Stimulated activated CD8-positive, alpha-beta memory T cell treated with anti-CD3 and anti-CD28 coated beads, Interleukin-12 subunit alpha, Interleukin-12 subunit beta, amount 100 ng/mL, for 1 hour (primary cell): ENCODE results near the gene OTUD5.

Experiments used
- DNase-seq: peaks from one replicate; pipeline ENCODE4 v3.0.0-alpha.2; 2020; ENCODE audit warnings: low read depth

OTUD5 gene

DNA sequence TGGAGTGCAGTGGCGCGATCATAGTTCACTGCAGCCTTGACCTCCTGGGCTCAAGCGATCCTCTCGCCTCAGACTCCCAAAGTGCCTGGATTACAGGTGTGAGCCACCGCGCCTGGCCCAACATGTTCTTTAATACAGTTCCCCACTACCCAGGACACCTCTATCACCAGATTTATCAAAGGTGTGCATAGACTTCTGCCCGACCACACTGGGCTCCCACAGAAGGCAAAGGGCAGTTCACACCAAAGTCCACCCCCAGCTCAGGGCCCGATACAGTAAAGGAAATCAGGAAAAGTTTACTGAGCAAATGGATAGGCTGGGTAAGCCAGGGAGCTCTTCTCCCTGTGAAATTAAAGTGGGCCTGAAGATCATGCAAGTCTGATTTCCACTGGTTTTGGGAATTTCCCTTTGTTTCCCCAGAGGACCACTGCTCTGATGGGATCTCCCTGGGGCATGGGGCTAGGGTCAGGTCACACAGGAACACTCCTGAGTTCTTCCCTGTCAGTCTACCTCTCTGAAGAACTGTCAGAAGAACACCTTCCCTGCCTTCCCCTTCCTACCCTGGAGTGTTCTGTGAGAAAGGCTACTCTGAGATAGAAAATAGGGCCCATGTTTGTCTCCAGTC, 20.9 kb downstream of the OTUD5 start:
- DNase-seq: no peak

DNA sequence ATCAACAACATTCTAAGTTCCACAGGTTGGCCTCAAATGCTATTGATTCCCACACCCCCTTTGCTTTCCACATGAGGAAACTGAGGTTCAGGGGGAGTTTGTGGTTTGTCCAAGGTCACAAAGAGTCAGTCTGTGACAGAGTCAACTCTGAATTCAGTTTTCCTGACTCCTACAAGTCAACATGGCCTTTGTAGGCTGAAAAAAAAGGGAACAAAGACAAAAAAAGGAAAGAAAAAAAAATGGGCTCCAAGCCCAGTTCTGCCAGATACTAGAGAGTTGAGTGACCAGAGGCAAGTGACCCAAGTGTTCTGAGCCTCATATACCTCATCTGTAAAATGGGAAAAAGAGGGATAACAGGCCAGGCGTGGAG, 22.1 kb downstream of the OTUD5 start:
- DNase-seq: no peak

DNA sequence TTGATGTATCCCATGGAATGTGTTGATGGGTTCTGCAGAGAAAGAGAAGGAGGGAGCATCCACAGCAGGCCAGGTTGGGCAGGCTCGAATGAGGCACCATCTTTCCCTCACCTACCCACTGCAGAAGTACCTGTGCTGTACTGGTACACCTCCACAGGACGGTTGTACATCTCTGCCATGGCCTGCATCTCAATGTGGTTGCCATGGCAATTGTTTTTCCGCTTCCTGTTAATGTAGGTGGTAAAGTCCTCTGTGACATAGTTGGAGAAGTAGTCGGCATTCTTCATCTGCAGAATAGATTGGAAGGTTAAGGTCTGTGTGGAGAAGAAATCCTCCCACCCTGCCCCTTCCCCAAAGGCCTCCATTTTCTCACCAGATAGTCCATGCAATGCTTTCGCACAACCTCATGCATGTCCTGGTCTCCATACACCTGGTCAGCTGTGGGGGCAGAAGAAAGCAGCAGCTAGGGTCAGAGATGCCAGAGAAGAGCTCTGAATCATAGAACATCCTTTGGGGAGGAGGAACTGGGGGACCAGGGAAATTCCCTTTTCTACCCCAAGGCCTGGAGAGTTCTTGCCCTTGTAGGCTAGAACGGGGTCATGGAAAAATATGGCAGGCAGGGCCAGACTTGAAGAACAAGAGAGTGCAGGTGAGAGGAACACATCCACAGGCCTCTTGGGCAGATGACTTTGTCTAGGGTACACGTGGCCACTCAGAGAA, 22.7 kb downstream of the OTUD5 start:
- DNase-seq: no peak

DNA sequence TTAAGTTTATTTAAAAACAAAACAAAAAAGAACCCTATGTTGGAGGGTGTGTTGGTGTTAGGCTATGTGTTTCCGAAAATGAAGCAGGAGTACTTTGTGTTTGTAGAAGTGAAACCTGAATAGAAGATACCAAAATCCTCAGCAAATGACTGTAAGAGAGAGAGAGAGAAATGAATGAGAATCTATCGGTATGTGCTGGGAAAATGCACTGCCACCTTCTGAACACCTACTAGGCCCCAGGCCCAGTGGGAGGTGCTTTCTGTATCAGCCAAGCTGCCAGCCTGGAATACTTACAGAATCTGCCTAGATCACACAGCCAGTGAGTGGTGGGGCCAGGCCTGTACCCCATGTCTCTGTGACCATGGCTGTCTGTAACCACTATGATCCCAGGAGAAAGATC, 23.6 kb downstream of the OTUD5 start:
- DNase-seq: no peak

DNA sequence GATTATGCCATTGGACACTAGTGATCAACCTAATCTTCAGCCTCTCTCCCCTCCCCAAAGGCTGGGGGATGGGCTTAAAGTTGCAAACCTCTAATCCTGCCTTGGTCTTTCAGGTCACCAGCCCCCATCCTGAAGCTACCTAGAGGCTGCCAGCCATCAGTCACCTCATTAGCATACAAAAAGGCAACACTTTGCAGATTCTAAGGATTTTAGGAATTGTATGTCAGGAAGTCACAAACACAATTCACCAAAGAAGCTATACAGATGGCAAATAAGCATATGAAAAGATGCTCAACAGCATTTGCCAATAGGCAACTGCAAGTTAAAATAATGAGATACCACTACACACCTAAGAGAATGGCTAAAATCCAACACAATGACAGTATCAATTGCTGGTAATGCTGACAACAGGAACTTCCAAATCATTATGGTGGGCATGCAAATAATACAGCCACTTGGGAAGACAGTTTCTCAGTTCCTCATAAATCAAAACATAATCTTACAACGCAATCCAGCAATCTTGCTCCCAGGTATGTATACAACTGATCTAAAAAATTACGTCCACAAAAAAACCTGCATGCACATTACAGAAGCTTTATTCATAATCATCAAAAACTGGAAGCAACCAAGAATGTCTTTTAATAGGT, 29.5 kb downstream of the OTUD5 start:
- no peak for DNase-seq

DNA sequence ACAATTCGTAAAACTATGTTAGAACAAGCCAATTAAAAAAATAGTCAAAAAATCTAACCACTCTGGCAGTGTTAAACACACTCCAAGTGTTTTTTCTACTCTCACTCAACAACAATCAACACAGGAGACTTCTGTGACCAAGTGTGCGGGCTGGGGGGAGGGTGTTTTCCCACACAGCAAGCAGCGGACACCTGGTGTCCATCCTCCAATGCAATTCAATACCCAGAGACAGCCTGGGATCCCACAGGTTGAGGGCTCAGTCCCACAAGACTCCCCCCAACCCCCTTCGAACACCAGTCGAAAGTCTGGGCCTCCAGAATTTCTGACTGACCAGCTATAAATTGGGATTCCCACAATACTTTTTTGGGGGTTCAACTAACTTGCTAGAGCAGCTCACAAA, 30.3 kb downstream of the OTUD5 start:
- no peak for DNase-seq

DNA sequence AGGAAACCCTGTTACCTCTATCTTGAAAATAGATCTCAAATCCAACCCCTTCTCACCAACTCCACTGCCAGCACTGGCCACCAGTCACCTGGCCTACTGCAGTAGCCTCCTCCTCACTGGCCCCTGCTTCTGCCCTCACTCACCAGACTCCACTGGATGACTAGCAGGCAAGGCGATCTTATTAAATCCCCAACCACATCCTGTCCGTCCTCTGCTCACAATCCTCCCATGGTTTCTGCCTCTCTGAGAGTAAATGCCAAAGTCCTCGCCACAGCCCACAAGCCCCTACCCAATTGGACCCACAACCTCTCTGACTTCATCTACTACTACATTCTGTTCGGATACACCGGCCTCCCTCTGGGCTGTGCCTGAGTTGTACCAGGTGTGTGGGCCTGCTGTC, 33.1 kb downstream of the OTUD5 start:
- no peak for DNase-seq

DNA sequence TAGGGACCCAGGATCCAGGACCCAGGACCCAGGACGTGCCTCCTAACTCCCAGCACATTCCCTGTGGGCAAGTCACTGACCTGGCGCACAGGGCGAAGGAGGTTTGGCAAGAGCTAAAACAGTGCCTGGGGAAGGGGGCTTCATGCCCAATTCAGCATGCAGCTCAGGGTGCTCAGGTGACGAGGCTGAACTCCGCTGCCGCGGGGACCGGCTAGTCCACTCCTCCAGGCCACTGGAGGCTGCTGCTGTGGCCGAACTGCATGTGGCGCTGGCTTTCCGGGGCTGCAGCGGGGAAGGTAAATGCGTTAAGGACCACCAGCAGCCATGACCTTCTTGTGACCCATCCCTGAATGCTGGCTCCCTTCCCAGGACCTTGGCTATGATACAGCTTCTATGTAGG, 33.6 kb downstream of the OTUD5 start:
- DNase-seq: no peak

DNA sequence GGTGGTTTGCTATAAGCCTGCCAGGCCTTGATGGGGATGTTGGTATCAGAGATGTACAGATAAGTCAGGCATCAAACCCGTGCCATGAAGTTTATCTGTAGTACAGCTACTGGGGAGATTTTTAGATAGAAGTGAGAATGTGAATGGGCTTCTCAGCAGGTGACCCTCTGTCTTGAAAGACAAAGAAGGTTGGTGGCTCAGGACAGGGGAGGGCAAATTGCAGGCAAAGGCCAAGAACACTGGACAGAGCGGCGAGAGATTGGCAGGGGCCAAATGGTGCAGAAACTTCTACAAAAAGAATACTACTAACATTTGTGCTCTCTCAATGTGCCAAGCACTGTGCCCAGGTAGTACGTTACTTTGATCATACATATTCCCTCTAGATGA, 36.7 kb downstream of the OTUD5 start:
- DNase-seq: no peak

DNA sequence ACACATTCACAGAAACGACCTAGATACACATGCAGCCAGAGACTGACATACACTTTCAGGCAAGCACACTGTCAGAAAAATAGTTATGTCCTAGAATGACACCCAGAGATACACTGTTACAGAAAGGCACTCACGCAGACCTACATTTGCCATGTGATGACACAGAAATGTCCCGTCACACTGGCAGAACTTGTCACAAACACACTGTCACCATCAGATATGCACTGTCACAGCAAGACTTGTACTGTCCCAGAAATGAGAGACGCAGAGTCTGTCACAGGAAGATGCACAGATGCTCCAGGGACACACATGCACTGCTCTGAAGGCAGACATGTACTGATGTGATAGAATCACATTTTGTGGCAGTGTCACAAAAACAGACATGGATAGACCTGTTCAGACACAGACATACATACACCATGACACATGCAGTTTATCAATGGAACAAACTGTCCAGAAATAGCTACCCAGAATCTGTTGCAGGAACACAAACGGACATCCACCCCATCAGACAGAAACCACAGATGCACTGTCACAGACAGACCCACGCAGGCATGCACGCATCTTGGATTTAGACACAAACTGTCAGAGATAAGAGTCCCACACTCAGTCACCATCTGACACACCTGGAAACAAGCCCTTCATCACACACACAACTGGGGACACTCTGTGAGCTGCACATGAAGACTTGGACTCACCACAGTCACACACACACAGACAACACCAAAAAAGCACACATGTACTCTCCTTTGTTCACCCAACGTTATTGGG, 37.3 kb downstream of the OTUD5 start:
- DNase-seq: no peak

DNA sequence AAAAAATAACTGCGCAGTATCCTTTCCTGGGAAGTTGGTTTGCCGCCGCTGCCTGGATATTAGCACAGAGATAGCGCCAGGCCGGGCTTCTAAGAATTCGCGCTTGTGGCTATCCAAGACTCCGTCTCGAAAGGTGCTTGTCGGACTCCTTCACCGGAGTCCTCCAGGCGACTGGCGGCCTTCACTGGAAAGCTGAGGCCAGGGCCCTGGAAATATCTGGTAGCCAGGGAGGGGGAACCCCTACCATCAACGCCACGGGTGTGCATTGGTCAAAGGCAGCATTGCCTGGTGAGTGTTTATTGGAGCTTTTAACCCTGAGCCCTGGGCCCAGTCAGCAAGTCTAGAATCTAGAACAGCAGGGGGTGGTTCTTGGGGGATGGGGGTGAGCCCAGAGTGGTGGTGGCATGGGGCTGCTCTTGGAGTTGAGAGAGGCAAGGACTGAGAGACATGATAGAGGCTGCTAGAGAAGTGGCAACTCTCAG, 38.0 kb downstream of the OTUD5 start:
- no peak for DNase-seq

DNA sequence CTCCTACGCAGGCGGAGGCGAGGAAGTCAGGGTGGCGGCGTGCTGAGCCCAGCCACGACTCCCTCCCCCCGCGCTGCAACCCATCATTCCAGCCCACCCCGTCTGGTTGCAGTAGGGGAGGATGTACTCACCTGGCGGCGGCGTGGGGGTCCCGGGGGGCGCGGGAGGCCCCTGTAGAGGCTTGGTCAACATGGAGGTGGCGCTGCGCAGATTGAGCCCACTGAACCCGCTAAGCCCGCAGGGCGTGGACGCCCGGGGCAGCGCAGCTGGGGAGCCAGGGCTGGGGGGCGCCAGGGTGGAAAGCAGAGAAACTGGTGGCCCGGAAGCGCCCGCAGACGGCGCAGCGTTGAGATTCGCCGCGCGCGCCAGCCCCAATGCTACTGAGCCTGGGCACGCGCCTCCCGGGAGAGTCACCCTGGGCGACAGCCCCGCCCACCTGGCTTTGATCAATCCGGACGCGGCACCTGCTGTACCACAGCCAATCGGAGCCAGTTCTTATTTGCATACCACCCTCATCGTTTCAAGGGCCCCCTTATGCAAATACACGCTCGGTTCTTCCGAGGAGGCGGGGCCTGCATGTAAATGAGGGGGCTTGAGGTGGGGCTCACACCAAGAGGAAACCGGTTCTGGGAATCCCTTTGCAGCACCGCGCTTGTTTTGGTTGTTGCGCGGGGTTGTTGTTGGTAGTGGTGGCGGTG, 38.6 kb downstream of the OTUD5 start, which contains the start of gene PIM2:
TSS of gene PIM2 (minus strand) at position 382 of the 698 bp plus-strand sequence. CDS start at position 192, 190 bp downstream.
- DNase-seq: peak; percentile 85

DNA sequence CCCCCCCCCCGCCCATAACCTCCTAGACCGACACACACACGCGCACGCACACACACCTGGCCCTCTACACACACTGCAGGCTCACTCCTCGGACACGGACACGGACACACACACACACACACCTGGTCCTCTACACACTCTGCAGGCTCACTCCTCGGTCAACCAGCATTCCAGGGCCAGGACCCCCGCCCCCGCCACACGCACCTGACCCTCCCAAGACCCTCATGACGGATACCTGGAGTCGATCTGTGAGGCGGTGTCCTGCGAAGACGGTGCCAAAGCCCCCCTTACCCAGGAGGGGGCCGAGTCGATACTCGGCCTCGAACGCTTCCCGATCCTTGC, 39.1 kb downstream of the OTUD5 start:
- DNase-seq: no peak

DNA sequence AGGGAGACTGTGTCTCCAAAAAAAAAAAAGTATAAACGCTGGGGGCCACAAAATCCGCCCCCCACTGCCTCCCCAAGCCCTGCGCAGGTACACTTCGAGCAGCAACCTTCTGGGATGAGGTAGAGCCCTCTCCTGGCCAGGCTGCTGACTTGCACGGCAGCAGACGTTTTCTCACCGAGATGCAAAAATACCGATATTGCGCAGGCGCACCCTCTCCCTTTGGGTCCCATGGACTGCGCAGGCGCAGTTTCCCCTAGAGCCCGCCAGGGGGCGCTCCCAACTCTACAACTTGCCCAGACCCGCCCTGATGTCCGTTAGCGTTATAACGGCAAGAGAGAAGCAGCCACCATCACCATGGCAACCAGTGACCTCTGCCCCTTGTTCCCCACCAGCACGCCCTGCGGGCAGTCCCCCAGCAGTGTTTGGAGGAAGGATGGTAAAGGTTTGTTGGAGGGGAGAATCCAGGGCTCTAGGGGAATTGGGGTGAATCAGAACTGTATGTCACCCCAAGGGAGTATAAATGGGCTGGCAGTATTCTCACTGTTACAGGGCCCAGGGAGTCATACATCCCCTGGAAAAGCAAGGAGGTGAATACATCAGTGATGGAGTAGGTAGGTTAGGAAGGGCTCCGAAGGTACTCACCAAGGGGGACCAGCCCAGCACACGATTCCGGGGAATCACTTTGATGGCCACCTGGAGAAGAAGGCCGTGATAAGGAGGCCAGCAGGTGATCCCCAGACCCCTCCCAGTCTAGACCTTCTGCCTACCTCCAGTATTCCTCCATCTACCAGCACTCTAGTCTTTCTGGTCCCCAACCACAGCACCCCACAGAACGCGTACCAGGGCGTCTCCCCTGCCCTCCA, 40.0 kb downstream of the OTUD5 start:
- DNase-seq: peak; percentile 74

DNA sequence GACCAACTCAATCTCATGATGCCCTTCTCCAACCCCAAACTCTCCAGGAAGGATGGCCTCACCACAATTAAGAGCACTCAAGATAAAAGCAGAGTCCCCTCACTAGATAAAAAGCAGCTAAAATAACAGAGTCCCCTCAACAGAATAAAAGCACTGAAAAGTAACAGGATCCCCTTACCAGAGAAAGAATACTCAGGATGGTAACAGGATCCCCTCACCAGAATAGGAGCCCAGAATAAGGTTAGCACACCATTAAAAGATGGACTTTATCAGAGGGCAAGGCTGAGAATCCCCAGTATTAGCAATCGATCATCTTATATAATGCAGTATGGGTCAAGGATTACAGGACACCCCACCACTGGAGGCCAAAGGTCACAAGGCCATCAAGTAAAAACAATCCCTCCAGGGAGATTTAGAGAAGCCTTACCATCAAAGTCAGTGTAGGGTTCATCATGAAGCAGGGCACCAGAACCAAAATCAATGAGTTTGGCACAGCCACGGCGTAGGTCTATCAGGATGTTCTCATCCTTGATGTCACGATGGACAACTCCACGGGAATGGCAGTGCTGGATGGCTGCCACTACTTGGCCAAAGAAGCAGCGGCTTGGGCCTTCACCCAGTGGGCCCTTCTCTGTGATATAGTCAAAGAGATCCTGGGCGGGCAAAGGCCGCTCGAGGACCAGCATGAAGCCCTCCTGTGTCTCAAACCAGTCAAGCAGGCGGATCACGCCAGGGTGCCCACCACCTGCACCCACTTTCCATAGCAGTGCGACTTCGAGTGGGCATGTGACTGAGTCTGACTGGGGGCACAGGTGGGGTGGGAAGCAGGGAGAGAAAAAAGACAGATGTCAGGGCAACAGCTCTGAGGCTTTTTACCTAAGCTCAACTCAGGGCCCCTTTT, 42.6 kb downstream of the OTUD5 start:
- no peak for DNase-seq

DNA sequence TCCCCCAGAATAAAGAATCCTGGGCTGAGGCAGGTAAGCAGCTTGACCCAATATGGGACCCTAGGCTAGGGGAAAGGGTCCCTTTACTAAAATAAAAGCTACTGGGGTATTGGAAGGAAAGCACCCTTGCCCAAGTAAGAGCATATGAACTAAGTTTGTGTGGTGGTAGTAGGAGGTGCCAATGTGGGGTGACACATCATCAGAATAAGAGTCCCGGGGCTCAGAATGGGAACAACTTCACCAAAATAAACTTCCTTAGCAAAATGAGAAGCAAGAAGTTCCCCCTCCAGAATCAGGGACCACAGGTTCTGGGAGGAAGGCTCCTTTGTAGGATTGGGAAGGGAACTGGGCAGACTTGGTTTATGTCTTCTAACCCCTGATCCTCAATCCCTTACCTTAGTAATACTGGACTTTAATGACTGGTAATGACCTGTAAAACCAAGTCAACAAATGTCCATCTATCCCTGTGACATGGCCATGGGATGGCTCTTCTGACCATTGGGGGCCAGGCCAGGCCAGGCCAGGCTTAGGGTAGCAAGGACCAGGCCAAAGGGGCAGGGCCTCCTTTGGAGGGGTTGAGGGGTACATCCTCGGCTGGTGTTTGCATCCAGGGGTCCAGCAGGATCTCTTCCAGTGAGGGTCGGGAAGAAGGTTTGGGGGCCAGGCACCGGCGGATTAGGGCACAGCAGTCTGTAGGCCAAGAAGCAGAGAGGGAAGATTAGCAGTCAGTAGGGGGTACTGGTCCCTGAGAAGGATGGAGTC, 43.6 kb downstream of the OTUD5 start:
- DNase-seq: no peak

DNA sequence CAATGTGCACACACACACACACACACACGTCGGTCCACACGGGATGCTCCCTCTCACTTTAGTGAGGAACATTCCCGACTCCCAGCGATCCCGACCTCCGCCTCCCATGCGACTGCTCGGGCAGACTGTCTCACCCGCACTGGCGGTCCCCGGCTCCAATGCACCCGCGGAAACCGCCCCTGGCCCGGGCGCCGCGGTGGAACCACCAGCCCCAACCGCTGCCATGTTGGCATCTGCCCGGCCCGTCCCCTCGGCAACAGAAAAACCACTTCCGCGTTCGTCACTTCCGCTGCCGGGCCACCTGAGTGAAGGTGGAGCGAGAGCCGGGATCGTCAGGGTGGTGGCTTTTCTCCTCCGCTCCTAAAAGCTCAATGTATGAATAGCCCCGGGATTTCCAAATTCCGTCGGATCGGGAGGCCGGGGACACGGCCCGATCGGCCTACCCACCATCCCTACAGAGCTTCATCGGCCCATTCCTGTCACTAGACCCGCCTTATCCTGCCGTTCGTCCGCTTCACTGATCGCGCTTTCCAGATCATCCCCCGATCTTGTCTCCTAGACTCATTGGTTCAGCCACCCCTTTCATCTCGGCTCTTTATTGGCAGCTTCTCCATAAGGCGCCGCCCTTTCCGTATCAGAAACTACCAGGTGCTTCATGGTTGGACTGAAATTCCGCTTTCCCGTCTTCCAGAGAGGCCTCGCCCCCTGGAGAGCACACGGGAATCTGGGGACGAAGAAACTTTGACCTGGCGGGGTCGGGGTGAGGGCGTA, 45.8 kb downstream of the OTUD5 start, which contains the start of gene SLC35A2:
TSS of gene SLC35A2 (minus strand) at position 235 of the 771 bp plus-strand sequence. CDS start at position 225, 10 bp downstream.
- peak; percentile 80 for DNase-seq

DNA sequence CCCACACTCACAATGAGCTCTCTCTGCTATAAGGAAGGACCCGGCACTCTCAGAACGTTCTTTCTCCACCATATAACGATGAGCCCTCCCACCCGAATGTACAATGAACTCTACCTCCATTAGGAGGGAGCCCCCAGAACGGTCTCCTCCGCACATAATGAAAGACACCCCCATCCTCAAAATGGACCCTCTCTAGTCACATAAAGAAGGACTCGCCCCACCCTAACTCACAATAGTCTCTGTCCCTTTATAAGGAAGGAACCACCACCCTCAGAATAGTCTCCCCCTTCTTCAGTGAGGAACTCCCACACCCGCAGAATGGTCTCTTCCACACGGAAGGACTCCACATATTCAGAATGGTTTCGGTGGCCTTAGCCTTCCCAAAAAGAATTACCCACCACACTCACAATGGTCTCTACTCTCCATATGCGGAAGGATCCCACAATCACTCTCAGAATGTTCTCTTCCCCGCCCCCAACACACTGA, 46.4 kb downstream of the OTUD5 start:
- DNase-seq: no peak
